T-helper 22 cell (primary cell): Measurements from ENCODE around the gene MORN1.

Experiments used
- DNase-seq: peaks from one replicate; pipeline ENCODE4 v3.0.0-alpha.2; 2020; ENCODE audit warnings: low read depth

The MORN1 gene

DNA sequence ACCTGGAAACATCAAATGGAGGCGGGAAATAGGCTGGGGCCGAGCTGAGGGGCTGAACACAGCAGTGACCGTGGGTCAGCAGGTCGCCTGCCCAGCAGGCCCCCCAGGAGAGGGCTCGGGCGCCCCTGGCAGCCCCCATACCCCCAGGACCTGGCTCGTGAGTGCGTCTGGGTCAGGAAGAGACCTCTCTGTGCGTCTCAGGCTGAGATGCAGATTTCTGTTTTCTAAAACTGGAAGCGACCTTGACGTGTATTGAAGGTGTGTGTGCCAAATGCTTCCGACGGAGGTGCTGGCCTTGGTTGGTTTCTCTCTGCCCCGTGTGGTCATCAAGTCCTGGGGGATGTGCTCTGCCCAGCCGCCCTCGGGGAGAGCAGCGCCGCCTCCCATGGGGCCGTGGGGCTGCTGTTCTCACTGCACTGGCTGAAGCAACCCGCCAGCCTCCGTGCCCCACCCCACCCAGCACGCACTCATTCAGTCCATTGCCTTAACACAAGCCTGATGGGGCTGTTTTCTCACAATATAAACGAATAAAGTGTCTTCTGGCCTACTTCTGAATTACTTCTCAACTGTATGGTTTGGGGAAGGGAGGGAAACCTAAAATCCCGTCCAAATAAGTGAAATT lies 13.6 kb upstream of the MORN1 start:
- no peak for DNase-seq

DNA sequence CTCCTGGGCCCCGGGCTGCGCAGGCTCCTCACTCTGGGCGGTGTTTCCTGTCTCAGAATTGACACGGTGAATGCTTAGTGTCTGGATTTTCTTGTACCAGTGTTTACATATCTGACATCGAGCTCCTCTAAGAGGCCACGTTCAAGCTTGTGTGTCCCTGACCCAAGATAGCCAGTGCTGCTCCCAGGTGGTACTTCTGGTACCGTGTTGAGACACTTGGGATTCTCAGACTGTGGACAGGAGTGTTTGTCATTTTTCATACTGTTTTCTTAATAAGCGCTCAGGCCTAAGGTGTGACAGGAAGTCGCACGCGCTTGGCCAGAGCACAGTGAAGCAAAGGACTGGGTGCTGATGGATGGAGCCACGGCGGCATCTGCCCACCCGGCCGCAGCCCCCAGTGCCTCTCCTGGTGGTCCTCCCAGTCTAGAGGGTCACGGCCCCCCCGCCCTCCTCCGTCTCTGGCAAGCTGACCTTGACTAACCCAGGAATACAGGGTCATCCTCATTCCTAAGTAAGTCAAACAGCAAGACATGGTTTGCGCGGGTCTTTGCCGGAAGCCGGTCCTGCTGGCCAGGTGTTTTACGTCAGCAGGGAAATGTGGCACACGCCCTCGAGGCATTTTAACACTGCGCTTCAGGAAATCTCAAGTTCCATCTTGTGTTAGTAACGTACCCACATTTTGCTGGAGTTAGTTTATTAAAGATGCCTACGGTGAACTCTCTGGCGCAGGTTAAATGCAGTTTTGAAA lies 13.0 kb upstream of the MORN1 start:
- no peak for DNase-seq

DNA sequence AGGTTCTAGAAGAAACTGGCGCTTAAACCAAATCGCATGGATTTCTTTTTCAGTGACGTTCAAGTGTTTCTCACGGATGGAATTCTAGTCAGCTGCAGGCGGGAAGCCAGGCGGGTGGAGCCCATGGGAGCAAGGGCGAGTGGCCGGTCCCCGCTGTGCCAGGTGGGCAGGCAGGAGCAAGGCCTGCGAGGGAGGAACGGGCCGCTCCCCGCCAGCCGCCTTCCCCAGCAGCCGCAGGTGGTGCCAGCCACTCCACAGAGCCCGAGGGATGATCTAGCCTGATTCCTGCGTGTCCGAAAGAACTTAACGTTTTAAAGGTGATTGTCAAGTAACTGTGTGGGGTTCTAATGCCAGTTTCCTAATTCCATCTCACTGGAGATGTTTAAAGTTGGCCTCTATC lies 11.9 kb upstream of the MORN1 start:
- no peak for DNase-seq

DNA sequence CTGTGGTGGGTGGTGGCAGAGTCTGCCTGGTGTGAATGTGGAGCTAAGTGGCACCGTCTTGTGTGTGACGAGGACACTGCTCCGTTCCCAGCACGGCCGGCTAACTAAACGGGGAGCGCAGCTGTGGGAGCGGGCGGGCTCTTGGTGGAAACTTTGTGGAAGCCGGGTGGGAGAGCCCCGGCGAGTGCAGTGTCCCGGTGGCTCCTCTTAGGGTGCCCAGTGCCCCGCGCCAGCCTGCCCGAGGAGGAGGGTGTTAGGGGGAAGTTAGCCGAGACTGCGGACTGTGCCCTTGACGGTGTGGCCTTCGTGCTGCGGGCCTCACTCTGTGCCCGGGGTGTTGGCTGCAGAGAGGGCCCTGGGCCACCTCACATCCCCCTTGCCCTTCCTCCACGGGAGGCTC lies 11.1 kb upstream of the MORN1 start:
- DNase-seq = no peak

DNA sequence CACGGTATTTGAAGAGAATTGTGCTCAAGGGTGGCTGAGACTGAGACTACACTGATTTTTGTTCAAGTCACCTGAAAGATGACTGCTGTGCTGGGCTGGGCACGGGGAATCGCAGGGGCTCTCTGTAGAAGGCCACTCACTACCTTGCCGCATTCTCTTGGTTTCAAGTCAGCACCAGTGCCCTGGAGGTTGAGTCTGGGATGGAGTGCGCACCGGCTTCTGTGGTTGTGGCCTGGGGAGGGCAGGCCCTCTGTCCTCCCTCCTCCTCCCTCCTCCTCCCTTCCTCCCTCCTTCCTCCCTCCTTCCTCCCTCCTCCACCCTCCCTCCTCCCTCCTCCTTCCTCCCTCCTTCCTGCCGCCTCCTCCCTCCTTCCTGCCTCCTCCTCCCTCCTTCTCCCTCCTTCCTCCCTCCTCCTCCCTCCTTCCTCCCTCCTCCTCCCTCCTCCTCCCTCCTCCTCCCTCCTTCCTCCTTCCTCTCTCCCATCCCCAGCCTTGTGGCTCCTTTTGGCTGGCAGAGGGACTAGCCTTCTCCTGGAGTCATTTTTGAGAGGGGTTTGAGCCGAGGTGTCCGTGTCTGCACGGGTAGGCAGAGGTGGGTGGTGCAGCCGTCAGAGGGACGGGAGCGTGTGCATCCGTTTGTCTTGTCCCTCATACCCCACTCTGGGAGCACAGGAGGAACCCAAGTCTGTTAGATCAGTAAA lies 9.7 kb upstream of the MORN1 start:
- DNase-seq = no peak

DNA sequence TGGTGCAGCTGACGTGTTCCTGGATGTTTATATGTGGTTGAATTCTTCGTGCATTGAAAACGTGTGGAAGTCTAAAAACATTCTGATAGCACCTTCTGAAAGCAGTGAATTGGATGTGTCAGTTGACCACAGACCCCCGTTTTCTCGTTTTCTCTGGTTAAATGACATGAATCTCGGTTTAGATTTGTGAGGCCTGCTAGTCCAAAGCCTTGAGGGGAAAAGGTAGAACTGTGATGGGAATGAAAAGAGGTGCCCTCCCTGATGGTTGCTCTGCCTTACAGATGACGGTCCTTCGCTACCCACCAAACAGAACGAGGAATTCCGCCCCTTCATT lies 9.2 kb upstream of the MORN1 start:
- no peak for DNase-seq

DNA sequence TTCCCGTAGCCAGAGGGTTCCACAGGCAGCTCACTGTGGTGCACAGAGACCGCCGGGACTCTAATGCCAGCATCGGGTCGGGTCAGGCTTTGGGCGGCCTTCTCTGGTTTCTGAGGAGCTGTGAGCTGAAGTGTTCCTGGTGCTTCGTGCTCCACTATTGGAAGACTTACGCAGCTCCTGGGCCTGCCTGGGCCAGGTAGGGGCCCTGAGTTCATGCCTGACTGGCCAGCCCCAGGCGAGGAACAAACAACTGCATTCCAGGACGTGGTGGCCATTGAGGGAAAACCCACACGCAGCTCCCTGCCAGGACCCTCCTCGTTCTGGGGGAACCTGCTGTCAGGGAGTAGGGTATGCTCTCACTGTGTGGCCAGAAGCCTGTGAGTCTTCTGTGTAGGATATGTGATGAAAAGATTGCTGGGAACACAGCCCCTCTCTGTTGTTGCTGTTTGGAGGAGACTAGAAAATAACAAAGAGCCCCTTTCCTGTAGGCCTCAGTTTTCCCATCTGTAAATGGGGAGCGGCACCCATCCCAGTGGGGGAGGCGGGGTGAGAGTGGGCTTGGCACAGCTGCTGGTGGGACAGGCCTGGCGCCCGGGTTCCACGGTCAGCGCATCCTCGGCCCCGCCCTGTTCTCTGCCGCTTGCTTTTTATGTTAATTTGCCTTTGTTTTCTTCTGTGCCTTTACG lies 8.7 kb upstream of the MORN1 start:
- DNase-seq = no peak

DNA sequence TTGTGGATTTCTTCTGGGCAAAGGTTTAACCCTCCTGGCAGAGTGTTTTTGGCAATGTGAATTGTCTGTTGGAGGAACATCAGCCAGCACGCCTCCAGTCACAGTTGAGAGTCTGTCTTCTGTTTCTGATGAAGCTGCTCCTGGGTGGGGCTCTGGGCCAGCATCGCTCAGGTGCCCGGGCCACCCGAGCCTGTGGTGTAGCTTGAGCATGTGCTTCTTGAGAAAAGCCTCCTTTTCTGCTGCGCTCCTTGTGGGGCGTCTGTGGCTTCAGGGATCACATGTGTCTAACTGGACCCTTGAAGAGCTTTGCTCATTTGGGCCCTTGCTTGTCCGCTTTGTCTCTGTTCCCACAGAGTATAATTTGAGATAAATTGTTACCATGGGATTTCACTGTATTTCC lies 7.5 kb upstream of the MORN1 start:
- no peak for DNase-seq

DNA sequence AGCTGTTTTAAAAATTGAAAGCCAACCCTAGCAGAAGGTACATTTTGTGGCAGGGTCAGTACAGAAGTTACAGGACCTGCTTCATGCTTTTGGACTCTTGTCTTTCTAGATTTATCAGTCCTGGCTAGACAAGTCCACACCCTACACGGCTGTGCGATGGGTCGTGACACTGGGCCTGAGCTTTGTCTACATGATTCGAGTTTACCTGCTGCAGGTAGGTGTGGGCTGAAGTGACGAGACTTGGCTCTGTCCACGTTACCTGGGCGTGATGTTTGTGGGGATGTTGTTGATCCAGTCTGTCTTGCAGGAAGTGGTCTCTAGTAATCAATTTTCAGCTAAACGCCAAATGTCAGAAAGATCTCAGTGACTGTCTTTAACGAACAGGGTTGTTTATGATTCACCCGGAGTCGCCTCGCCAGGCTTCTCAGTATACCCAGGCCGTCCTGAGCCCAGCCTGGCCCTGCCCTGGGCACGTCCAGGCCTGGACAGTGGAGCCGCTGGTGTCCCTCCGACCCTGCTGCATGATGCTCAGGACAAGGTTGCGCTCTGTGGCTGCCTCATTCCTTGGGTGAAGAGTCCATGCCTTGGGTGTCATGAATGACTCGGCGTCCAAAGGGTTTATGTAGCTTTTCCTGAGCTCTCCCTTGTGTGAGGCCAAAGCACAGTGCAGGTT lies 5.8 kb upstream of the MORN1 start:
- no peak for DNase-seq

DNA sequence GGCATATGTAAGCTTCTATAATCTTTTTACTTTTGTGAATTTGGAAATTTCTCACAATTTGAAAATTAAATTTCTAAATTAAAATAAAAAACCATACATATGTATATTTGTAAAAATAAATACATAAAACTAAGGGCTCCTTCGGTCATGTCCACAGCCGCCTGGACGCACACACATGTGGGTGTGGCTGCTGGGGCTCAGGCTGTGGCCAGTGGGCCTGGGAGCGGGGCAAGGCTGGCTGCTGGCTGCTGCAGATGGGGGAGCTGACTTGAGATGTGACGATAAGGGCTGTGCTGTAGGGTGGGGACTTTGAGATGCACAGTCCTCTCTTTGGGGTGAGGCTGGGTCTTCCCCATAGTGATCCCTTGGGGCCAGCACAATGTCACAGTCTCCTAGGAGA lies 5.1 kb upstream of the MORN1 start:
- no peak for DNase-seq

DNA sequence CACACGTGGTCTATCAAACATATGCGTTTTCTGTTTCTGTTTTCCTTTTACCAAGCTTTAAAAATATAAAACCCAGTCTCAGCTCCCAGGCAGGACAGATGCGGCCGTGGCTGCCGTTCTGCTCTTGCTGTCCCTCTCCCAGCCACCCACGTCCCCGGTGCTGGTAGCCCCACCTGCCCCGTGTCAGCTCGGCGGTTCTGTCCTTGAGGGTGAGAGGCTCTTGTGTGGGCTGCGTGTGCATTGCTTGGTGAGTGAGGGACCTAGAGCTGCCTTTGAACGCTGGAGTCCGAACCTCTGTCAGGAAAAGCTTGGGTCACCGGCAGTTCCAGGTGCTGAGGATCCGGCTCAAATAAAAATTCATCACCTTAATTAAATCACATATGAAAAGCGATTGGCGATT lies 4.7 kb upstream of the MORN1 start:
- no peak for DNase-seq

DNA sequence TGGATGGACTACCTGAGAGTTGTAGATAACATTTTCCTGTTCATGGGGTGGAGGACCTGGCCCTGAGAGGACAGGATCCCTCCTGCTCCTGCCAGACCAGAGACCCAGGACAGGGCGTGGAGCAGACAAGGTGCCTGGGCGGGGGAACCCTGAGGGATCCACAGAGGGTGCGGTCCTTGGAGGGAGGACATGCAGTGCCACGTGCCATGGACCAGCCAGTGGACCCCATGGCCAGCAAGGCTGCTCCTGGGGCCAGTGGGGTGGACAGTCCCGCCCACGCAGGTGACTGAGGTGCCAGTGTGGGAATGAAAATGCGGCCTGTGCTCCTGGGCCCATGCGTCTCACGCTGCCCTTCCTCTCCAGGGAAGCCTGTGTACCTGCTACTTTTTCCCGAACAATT lies 3.9 kb upstream of the MORN1 start:
- DNase-seq = no peak

DNA sequence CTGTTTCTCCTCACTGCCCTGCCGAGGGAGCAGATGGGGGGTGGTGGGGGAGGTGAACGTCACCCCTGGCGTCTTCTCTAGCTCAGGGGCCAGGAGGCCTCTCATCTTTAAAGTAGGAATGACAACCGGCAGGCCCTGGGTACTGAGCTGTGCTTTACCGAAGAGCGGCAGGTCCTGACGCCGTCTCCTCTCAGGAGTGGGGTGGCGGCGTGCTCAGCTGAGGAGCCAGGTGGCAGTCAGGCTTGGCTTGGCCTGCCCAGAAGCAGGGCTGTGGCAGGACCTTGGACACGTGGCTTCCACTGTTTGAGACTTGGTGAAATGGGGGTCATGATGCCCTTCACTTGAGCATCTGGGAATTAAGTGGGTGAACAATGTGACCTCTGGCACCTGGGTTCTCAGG lies 3.4 kb upstream of the MORN1 start:
- no peak for DNase-seq

DNA sequence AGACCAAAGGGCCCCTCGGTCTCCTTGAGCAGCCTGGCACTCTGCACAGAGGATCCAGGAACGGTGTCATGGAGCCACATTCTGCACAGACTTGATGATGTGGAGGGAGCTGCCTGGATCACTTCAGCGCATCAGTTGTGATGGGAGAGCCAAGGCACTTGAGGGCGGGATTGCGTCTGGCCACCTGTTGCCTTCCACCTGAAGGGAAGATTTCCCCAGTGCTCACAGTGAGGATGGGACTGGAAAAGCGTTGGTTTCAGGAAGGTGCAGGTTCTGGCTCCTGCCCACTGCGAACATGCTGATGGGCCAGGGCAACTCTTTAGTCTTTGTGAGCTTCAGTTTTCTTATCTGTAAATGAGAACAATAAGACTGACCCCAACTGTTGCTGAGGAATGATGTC lies 2.9 kb upstream of the MORN1 start:
- DNase-seq = no peak

DNA sequence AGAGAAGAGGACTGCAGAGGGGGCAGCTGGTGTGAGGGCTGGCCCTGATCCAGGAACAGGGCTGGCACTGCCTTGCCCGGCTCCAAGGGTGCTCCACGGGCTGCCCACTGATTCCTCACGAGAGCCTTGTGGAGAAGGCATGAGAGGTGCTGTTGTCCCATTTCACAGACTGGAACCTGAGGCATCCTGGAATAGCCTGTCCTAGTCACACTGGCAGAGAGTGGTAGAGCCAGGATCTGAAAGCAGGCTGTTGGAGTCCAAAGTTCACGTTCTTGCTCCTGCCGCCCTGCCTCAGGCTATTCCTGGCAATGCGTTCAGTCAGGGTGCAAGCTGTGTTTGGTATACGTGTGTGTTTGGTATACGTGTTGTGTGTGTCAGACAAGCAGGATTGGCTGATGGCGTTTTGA lies 2.1 kb upstream of the MORN1 start:
- no peak for DNase-seq

DNA sequence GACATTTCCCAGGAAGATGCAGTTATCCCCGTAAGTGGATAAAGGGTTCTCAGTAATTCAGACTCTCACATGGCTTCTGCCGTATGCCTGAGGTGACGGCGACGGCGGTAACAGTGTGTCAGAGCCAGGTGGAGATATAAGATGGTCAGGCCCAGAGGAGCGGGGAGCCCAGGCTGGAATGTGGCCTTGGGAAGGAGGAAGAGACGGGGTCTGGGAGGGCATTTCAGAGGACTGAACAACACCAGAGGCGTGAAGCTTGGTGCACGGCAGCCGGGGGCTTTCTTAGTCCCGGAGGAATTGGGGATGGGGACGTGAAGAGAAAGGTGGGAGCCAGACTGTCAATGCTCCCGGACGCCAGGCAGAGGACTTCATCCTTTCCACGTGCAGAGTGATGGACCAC lies 1.3 kb upstream of the MORN1 start:
- DNase-seq = no peak

DNA sequence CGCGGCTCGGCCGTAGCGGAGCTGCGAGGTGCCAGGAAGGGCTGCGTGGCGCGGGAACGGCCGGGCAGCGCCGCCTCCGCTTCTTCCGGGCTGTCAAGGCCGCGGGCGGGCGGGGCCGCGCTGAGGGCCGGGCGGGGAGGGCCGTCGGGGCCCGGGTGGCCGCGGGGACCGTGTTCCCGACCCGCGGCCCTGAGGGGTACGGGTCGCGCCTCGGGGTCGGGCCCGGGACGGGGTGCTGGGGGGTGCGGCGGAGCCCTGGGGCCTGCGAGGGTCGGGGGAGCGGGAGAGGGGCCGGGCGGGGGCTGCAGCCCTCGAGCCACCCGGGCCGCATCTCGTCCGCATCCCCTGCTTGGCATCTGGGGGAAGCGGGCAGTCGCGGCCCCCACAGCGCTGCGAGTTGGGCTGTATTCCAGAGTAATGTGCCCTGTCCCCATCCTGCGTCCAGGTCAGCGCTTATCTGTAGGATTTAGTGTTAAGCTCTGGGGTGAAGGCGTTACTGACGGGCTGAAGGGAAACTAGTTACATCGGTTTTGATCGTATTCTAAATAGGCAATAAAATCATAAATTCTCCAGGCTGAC lies 666 bp upstream of the MORN1 start:
- DNase-seq = no peak

DNA sequence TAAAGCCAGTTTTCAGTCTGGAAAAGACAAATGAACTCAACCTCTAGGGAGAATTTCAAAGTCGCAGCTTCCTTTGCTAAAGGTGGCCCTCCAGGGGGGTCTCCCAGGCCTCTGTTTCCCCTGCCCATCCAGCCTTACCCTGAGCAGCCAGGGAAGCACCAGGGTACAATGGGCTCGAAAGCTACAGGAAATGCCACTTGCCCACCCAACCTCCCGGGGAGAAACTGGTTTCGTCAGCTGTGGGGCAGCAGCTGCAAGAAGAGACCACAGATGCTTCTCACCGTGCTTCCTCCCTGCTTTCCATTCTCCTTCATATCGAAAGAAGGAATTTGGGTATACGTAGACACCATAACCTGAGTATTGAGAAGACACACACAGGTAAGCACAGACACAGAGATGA lies 1.7 kb downstream of the MORN1 start:
- no peak for DNase-seq

DNA sequence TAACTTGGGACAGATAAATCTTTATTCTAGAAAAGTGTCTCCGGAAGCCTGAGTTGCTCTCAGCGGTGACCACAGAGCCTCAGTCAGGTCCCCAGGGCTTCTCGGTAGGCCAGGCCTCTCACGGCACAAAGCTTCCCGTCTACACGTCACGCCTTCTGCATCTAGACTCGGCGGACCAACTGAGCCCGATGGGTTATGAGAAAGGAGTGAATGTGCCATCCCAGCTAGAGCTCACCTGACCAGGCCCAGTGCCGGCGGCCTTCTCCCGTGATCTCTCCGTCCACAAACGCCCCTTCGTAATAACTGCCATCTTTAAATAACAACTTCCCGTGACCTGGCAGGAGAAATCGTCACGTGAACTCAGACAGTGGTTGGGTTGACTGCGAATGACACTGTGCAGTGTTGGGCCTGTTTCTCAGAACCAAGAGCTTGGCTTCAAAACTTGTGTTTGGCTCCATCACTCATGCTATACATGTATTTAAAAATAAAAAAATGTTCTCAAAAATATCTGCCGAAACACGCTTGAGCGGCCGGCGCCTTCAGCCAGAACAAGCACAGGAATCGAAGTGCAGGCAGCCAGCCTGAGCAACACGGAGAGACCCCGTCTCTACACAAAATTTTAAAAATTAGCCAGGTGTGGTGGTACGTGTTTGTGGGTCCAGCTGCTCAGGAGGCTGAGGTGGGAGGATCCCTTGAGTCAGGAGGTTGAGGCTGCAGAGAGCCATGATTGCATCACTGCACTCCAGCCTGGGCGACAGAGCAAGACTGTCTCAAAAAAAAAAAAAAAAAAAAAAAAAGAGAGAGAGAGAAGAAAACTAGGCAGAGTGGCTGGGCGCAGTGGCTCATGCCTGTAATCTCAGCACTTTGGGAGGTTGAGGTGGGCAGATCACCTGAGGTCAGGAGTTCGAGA lies 3.1 kb downstream of the MORN1 start:
- DNase-seq = no peak

DNA sequence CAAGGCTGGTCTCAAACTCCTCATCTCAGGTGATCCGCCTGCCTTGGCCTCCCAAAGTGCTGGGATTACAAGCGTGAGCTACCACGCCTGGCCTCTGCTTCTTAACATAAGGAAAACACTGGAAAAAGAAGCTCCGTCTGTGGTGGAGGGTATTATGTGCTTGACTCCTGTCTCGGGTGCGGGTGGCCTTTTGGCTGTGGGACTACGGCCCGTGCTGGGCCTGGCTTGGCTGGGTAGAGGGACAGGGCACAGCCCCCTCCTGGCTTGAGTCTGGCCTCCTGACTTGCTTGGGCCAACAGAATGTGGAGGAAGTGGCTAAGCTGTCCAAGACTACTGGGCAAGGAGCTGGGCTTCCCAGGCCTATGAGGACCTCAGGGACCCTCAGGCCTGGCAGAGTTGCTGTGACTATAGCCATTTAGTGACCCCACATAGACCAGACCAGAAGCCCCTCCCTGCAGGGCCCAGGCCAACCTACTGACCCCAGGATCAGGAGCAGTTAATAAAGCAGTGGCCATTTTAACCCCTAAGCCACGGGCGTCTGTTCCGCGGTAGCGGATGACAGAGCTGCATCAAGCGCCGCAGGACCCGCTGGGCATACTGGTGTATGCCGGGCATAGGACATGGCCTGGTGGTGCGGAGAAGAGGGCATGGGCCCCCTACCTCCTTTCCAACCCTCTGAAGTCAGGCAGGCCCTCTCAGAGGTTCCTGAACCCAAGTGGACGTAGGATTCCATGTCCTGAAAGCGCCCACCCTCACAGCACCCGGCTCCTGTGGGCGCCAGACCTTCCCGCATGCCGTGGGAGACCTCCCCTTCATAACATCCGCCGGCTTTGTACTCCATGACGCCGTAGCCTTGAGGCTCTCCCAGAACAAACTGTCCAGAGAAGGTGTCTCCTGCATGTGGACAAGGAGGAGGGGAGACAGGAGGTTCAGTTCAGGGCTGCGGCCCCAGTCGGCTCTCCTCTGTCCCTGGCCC lies 4.4 kb downstream of the MORN1 start:
- DNase-seq = no peak
